Measurements from ENCODE around the gene SSR2. TPM values are rescaled to one million over a fixed set of nuclear protein-coding genes. Genes with fewer than 3 reads are reported as not detected.

SSR2 gene
- total and polyA plus RNA-seq, 2 experiments from 2014 or later, result 136 to 291 TPM

DNA sequence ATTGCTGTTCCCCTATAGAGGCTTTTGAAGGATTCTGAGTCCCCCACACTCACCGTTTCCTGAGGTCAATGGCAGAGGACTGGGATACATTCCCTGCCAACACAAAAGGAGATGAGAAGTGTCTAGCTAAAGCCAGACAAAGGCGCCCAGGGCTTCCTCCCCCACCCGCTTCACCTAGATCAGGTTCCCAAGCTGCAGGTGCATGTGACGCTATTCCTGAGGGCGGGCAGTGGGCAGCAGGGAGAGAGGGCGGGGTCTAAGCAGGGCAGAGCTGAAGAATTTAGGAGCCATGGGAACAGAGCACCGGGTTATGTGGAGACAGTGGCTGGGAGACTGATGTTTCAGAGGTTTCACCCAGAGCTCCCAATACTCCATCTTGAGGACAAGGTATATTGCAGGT lies 36.4 kb downstream of the SSR2 start:
- Mint-ChIP-seq H3K36me3 (ENCODE audit: low read depth) (peaks cover 8% of the 10 kb centered on the region), H3K27ac (peak overlapping the region; percentile 97), H3K4me1 (peaks cover 76% of the 10 kb centered on the region), H3K27me3 (ENCODE audit: insufficient read depth, low read depth, poor library complexity) (peaks cover 15% of the 10 kb centered on the region), H3K9me3 (peaks cover 5% of the 10 kb centered on the region; the same call in 2 of the 3 replicates), H3K4me3 (peak overlapping the region; percentile 61)
- Histone ChIP-seq H3K27me3 (ENCODE audit: insufficient read depth) (no peaks in the 10 kb centered on the region), H3K79me2 (replicated peaks; ENCODE audit: insufficient read depth) (no peaks in the 10 kb centered on the region), H3K36me3 (ENCODE audit: insufficient read depth) (no peaks in the 10 kb centered on the region), H3K4me1 (ENCODE audit: insufficient read depth) (peaks cover 44% of the 10 kb centered on the region), H3K4me3 (peak overlapping the region; percentile 33), H4K20me1 (replicated peaks; ENCODE audit: insufficient read depth) (no peaks in the 10 kb centered on the region), H2AFZ (no peak overlapping the region), H3K4me2 (peak overlapping the region; percentile 72), H3F3A (replicated peaks; ENCODE audit: low read depth) (peaks cover 15% of the 10 kb centered on the region), H3K9me2 (ENCODE audit: insufficient read depth) (no peaks in the 10 kb centered on the region), H3K27ac (ENCODE audit: low read depth) (peak overlapping the region; percentile 69)
- ATAC-seq, result peak; percentile 85
- peak; percentile 97 for DNase-seq (ENCODE audit: low spot score)
- TF ChIP-seq ZNF331 (CRISPR knock-in tag; IDR thresholded peaks at IDR 0.05; ENCODE audit: low read depth), result no peak
- TF ChIP-seq, protein P1, sequence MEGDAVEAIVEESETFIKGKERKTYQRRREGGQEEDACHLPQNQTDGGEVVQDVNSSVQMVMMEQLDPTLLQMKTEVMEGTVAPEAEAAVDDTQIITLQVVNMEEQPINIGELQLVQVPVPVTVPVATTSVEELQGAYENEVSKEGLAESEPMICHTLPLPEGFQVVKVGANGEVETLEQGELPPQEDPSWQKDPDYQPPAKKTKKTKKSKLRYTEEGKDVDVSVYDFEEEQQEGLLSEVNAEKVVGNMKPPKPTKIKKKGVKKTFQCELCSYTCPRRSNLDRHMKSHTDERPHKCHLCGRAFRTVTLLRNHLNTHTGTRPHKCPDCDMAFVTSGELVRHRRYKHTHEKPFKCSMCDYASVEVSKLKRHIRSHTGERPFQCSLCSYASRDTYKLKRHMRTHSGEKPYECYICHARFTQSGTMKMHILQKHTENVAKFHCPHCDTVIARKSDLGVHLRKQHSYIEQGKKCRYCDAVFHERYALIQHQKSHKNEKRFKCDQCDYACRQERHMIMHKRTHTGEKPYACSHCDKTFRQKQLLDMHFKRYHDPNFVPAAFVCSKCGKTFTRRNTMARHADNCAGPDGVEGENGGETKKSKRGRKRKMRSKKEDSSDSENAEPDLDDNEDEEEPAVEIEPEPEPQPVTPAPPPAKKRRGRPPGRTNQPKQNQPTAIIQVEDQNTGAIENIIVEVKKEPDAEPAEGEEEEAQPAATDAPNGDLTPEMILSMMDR (conservative IDR thresholded peaks at IDR 0.05; ENCODE audit: low read depth in 2 of 2), result no peak
- no peak for TF ChIP-seq JUNB (IDR thresholded peaks at IDR 0.05; ENCODE audit: unreplicated experiment)
- TF ChIP-seq NANOG (IDR thresholded peaks at IDR 0.05; ENCODE audit: borderline replicate concordance), result no peak
- peak; percentile 66; the same call in 1 of the 2 replicates for TF ChIP-seq CREB1 (CRISPR knock-in tag; IDR thresholded peaks at IDR 0.05; ENCODE audit: low read depth)

DNA sequence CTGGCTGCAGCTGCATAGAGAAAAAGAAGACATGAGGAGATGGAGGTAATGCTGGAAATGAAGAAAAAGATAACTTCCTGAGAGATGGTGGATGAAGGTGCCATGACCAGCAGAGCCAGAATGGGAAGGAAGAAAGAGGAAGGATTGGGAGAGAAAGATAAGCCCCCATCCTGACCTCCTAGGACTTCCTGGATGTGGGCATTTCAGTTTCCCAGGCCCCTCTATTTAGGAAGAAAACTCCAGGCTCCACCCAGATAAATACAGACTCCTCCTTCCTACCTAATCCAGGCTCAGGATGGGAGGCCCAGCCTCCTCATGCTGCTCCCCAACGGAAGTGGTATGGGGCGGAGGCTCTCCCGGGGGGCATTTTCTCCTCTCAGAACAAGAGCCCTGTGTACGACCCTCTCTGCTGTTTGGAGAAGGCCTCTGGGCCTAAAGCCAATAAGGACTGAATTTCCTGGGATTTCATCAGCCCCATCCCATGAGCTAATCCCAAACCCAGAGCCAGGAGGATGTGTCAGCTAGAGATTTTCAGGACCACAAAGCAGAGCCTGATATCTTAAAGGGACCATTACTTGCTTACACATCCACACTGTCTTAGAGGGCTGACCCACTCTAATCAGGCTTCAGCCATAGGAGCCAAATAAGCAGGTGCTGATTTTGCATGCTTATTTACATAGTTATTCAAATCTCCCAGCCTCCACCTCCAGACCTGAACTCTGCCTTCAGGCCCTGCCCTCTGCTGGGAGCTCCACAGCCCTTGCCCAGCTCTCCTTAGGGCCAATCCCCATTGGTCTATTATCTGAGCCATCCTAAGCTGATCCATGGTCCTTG lies 37.3 kb downstream of the SSR2 start:
- no peak for TF ChIP-seq REST (IDR thresholded peaks at IDR 0.05; ENCODE audit: unreplicated experiment)
- TF ChIP-seq, protein P1 (conservative IDR thresholded peaks at IDR 0.05; ENCODE audit: low read depth in 2 of 2), result peak in 1 of 2 experiments; percentile 33; a peak in 3 of 4 replicates
- peaks cover 16% of the 10 kb centered on the region for H3F3A ChIP-seq (replicated peaks; ENCODE audit: low read depth)
- no peaks in the 10 kb centered on the region for H3K9me2 ChIP-seq (ENCODE audit: insufficient read depth)
- H3K27ac Mint-ChIP-seq, result peak overlapping the region; percentile 97
- H2AFZ ChIP-seq, result no peak overlapping the region
- H3K79me2 ChIP-seq (replicated peaks; ENCODE audit: insufficient read depth), result no peaks in the 10 kb centered on the region
- peak overlapping the region; percentile 72 for H3K4me2 ChIP-seq
- H3K27me3 Mint-ChIP-seq (ENCODE audit: insufficient read depth, low read depth, poor library complexity), result peaks cover 15% of the 10 kb centered on the region
- peaks cover 68% of the 10 kb centered on the region for H3K4me1 Mint-ChIP-seq
- H3K27ac ChIP-seq (ENCODE audit: low read depth), result peak overlapping the region; percentile 69
- H3K4me3 Mint-ChIP-seq, result peak overlapping the region; percentile 61
- H3K36me3 Mint-ChIP-seq (ENCODE audit: low read depth), result peaks cover 8% of the 10 kb centered on the region
- peaks cover 3% of the 10 kb centered on the region; the same call in 2 of the 3 replicates for H3K9me3 Mint-ChIP-seq
- no peaks in the 10 kb centered on the region for H3K27me3 ChIP-seq (ENCODE audit: insufficient read depth)
- peak; percentile 66 for ATAC-seq
- H3K36me3 ChIP-seq (ENCODE audit: insufficient read depth), result no peaks in the 10 kb centered on the region
- peak overlapping the region; percentile 33; the same call in 1 of the 2 replicates for H3K4me3 ChIP-seq
- DNase-seq (ENCODE audit: low spot score), result peak; percentile 74
- peaks cover 46% of the 10 kb centered on the region for H3K4me1 ChIP-seq (ENCODE audit: insufficient read depth)
- no peaks in the 10 kb centered on the region for H4K20me1 ChIP-seq (replicated peaks; ENCODE audit: insufficient read depth)
